HG03575 (cell line): ENCODE measurements around the gene HAT1.
A peak's percentile ranks its signal among the peaks of the same experiment; 100 is the strongest.

Experiments used
- ATAC-seq: cut with Tn5 transposase; IDR thresholded peaks from one replicate; pipeline ENCODE4 v1.9.1; 2021; ENCODE audit not compliant: unreplicated experiment, insufficient number of reproducible peaks, low FRiP score; ENCODE audit errors: extremely low read depth

The HAT1 gene

GRCh38 chr2:171909266-171909665 lies 13.0 kb upstream of the HAT1 start:
- no peak for ATAC-seq

- no peak for ATAC-seq
Observed at GRCh38 chr2:171910494-171910893, 11.8 kb upstream of the HAT1 start.

- no peak for ATAC-seq
Observed at GRCh38 chr2:171913517-171913916, 8.7 kb upstream of the HAT1 start.

GRCh38 chr2:171919453-171919852 lies 2.8 kb upstream of the HAT1 start:
- ATAC-seq, result no peak

GRCh38 chr2:171921970-171922229 lies 361 bp upstream of the HAT1 start:
- peak; percentile 9 for ATAC-seq

GRCh38 chr2:171923206-171923605 lies 945 bp downstream of the HAT1 start:
- no peak for ATAC-seq

GRCh38 chr2:171924170-171924942 lies 2.1 kb downstream of the HAT1 start:
- ATAC-seq, result no peak

- ATAC-seq, result no peak
Observed at GRCh38 chr2:171930385-171930784, 8.1 kb downstream of the HAT1 start.

- no peak for ATAC-seq
Observed at GRCh38 chr2:171939058-171939742, 16.9 kb downstream of the HAT1 start.

GRCh38 chr2:171939743-171940071 lies 17.4 kb downstream of the HAT1 start:
- ATAC-seq, result no peak

GRCh38 chr2:171941316-171941699 lies 19.0 kb downstream of the HAT1 start:
- ATAC-seq, result no peak

GRCh38 chr2:171943869-171944268 lies 21.6 kb downstream of the HAT1 start:
- no peak for ATAC-seq

GRCh38 chr2:171952276-171952675 lies 30.0 kb downstream of the HAT1 start:
- ATAC-seq, result no peak

- ATAC-seq, result no peak
Observed at GRCh38 chr2:171952748-171953147, 30.5 kb downstream of the HAT1 start.

GRCh38 chr2:171956135-171956825 lies 34.0 kb downstream of the HAT1 start:
- ATAC-seq, result no peak

GRCh38 chr2:171957061-171957460 lies 34.8 kb downstream of the HAT1 start:
- ATAC-seq, result no peak

GRCh38 chr2:171958475-171958874 lies 36.2 kb downstream of the HAT1 start:
- ATAC-seq, result no peak

- no peak for ATAC-seq
Observed at GRCh38 chr2:171959998-171960397, 37.7 kb downstream of the HAT1 start.

GRCh38 chr2:171960570-171960969 lies 38.3 kb downstream of the HAT1 start:
- no peak for ATAC-seq

GRCh38 chr2:171963198-171963597 lies 40.9 kb downstream of the HAT1 start:
- no peak for ATAC-seq
